Measurements from ENCODE around the gene APP. TPM values are rescaled to one million over a fixed set of nuclear protein-coding genes. Genes with fewer than 3 reads are reported as not detected.

The APP gene
- total and polyA plus RNA-seq, 12 donors = 106 to 434 (median 389) TPM

- 70 to 72% methylated on average over 2 of the region's 2 CpGs for WGBS, 2 donors
- peaks cover 0 to 46% (median 24%) of the 10 kb centered on the region in 9 donors for H3K4me1 ChIP-seq
- H3K9me3 ChIP-seq = no peaks in the 10 kb centered on the region
- peaks cover 0 to 50% (median 12%) of the 10 kb centered on the region in 9 donors for H3K36me3 ChIP-seq
- intact Hi-C loops (cut with DNase I) = loop anchor here in 1 of 10 donors (10.0 kb wide), 1 partner anchor 53 kb away; no protein-coding TSS in a partner anchor
- peak overlapping the region in 1 of 10 donors; percentile 17 for H3K27ac ChIP-seq
- no peak for TF ChIP-seq CTCF (IDR thresholded peaks at IDR 0.05)
- no peak overlapping the region for H3K4me3 ChIP-seq
- ATAC-seq = peak in 1 of 8 donors; percentile 31
- DNase-seq = no peak
- no peaks in the 10 kb centered on the region for H3K27me3 ChIP-seq
Observed at GRCh38 chr21:25901330-25901979, 269.1 kb downstream of the APP start.

GRCh38 chr21:25898671-25899070 lies 271.9 kb downstream of the APP start:
- TF ChIP-seq CTCF (IDR thresholded peaks at IDR 0.05) = no peak
- intact Hi-C loops (cut with DNase I) = loop anchor here in 7 of 10 donors (5.0 to 10.0 kb wide), 4 partner anchors 39 to 274 kb away; partner anchors contain the start of gene APP (in 4 of the 7)
- Histone ChIP-seq H3K27ac (peak overlapping the region in 6 of 10 donors; percentile 12 to 43 (median 24)), H3K36me3 (peaks cover 0 to 56% (median 12%) of the 10 kb centered on the region in 9 donors), H3K27me3 (no peaks in the 10 kb centered on the region), H3K9me3 (peaks cover 0 to 5% (median 0%) of the 10 kb centered on the region in 11 donors), H3K4me1 (peaks cover 0 to 35% (median 11%) of the 10 kb centered on the region in 9 donors), H3K4me3 (no peak overlapping the region)
- DNase-seq (no peak), ATAC-seq (peak in 1 of 8 donors; percentile 28)
- 61 to 67% methylated on average over 3 of the region's 3 CpGs for WGBS, 2 donors

- intact Hi-C loops (cut with DNase I) = loop anchor here in 7 of 10 donors (5.0 to 10.0 kb wide), 4 partner anchors 40 to 275 kb away; partner anchors contain the start of gene APP (in 4 of the 7)
- H3K27ac ChIP-seq = no peak overlapping the region
- no peak for TF ChIP-seq CTCF (IDR thresholded peaks at IDR 0.05)
- H3K9me3 ChIP-seq = peaks cover 0 to 6% (median 0%) of the 10 kb centered on the region in 11 donors
- ATAC-seq (no peak), DNase-seq (no peak)
- H3K36me3 ChIP-seq = peaks cover 0 to 50% (median 12%) of the 10 kb centered on the region in 9 donors
- WGBS, 2 donors = 81 to 86% methylated on average over 4 of the region's 4 CpGs
- H3K4me3 ChIP-seq = no peak overlapping the region
- H3K4me1 ChIP-seq = peaks cover 0 to 34% (median 11%) of the 10 kb centered on the region in 9 donors
- H3K27me3 ChIP-seq = no peaks in the 10 kb centered on the region
Observed at GRCh38 chr21:25897383-25897782, 273.2 kb downstream of the APP start.

GRCh38 chr21:25896501-25897056 lies 274.0 kb downstream of the APP start:
- Histone ChIP-seq H3K27me3 (no peaks in the 10 kb centered on the region), H3K4me1 (peaks cover 0 to 38% (median 9%) of the 10 kb centered on the region in 9 donors), H3K4me3 (no peak overlapping the region), H3K27ac (peak overlapping the region in 1 of 10 donors; percentile 30), H3K9me3 (peaks cover 0 to 6% (median 0%) of the 10 kb centered on the region in 11 donors), H3K36me3 (peaks cover 0 to 49% (median 12%) of the 10 kb centered on the region in 9 donors)
- no peak for TF ChIP-seq CTCF (IDR thresholded peaks at IDR 0.05)
- no peak for DNase-seq
- WGBS, 2 donors = 65 to 78% methylated on average over 4 of the region's 4 CpGs
- intact Hi-C loops (cut with DNase I) = loop anchor here in 7 of 10 donors (5.0 to 10.0 kb wide), 4 partner anchors 41 to 276 kb away; partner anchors contain the start of gene APP (in 4 of the 7)
- ATAC-seq = no peak
